ENCODE measurements around the gene HOGA1. TPM values are rescaled to one million over a fixed set of nuclear protein-coding genes. Genes with fewer than 3 reads are reported as not detected.

The HOGA1 gene
- total RNA-seq, 4 donors from 2014 or later, result 0.67 to 4.5 (median 0.93) TPM

GRCh38 chr10:97618733-97619132 is 34.5 kb downstream of the HOGA1 start:
- TF ChIP-seq, protein P1, sequence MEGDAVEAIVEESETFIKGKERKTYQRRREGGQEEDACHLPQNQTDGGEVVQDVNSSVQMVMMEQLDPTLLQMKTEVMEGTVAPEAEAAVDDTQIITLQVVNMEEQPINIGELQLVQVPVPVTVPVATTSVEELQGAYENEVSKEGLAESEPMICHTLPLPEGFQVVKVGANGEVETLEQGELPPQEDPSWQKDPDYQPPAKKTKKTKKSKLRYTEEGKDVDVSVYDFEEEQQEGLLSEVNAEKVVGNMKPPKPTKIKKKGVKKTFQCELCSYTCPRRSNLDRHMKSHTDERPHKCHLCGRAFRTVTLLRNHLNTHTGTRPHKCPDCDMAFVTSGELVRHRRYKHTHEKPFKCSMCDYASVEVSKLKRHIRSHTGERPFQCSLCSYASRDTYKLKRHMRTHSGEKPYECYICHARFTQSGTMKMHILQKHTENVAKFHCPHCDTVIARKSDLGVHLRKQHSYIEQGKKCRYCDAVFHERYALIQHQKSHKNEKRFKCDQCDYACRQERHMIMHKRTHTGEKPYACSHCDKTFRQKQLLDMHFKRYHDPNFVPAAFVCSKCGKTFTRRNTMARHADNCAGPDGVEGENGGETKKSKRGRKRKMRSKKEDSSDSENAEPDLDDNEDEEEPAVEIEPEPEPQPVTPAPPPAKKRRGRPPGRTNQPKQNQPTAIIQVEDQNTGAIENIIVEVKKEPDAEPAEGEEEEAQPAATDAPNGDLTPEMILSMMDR (IDR thresholded peaks at IDR 0.05), result no peak
- TF ChIP-seq POLR2A (IDR thresholded peaks at IDR 0.05), result no peak
- no peaks in the 10 kb centered on the region for H3K4me1 ChIP-seq
- no peak overlapping the region for H3K27ac ChIP-seq
- H3K36me3 ChIP-seq, result no peaks in the 10 kb centered on the region
- 94 to 96% methylated on average over 4 of the region's 4 CpGs for WGBS, 2 donors
- DNase-seq, result no peak
- H3K9me3 ChIP-seq, result no peaks in the 10 kb centered on the region
- intact Hi-C loops (cut with DNase I), result no loop called here
- H3K4me3 ChIP-seq (replicated peaks in 1 of 3), result no peak overlapping the region
- H3K27me3 ChIP-seq, result no peaks in the 10 kb centered on the region

- Histone ChIP-seq H3K4me1 (no peaks in the 10 kb centered on the region), H3K27me3 (no peaks in the 10 kb centered on the region), H3K9me3 (no peaks in the 10 kb centered on the region), H3K36me3 (no peaks in the 10 kb centered on the region), H3K27ac (no peak overlapping the region), H3K4me3 (replicated peaks in 1 of 3) (no peak overlapping the region)
- intact Hi-C loops (cut with DNase I), result no loop called here
- no peak for DNase-seq
- no peak for TF ChIP-seq POLR2A (IDR thresholded peaks at IDR 0.05)
- TF ChIP-seq, protein P1 (IDR thresholded peaks at IDR 0.05), result no peak
- WGBS, 2 donors, result 91 to 100% methylated on average over 1 of the region's 1 CpG
Measured at GRCh38 chr10:97623277-97623676, 39.1 kb downstream of the HOGA1 start.

GRCh38 chr10:97627731-97628130 is 43.5 kb downstream of the HOGA1 start:
- TF ChIP-seq, protein P1 (IDR thresholded peaks at IDR 0.05), result no peak
- TF ChIP-seq POLR2A (IDR thresholded peaks at IDR 0.05), result no peak
- intact Hi-C loops (cut with DNase I), result no loop called here
- Histone ChIP-seq H3K27me3 (no peaks in the 10 kb centered on the region), H3K4me1 (peaks cover 0 to 6% of the 10 kb centered on the region in 2 donors), H3K36me3 (no peaks in the 10 kb centered on the region), H3K4me3 (replicated peaks in 1 of 3) (no peak overlapping the region), H3K27ac (no peak overlapping the region), H3K9me3 (no peaks in the 10 kb centered on the region)
- 72 to 80% methylated on average over 4 of the region's 4 CpGs for WGBS, 2 donors
- DNase-seq, result no peak

DNA sequence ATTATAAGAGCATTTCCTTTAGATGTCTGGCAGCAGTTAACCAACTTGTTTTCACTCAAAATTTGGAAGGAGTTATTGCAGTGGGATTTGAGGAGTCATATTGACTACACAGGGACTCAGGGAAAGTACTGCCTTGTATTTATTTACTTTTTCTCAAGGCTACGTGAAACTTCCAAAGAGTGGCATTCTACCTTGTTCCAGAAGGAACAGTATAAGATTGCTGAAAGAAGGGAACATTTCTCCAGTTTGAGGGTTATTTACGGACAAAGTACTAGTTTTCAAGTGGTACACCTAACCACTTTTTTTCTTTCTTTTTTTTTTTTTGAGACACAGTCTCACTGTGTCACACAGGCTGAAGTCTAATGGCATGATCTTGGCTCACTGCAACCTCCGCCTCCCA is 44.0 kb downstream of the HOGA1 start:
- DNase-seq, result no peak
- H3K27ac ChIP-seq, result no peak overlapping the region
- no peaks in the 10 kb centered on the region for H3K9me3 ChIP-seq
- no peaks in the 10 kb centered on the region for H3K36me3 ChIP-seq
- intact Hi-C loops (cut with DNase I), result no loop called here
- H3K27me3 ChIP-seq, result no peaks in the 10 kb centered on the region
- TF ChIP-seq, protein P1 (IDR thresholded peaks at IDR 0.05), result no peak
- no peak for TF ChIP-seq POLR2A (IDR thresholded peaks at IDR 0.05)
- WGBS, 2 donors, result 91 to 93% methylated on average over 3 of the region's 3 CpGs
- no peak overlapping the region for H3K4me3 ChIP-seq (replicated peaks in 1 of 3)
- H3K4me1 ChIP-seq, result peaks cover 0 to 6% of the 10 kb centered on the region in 2 donors

GRCh38 chr10:97629289-97629688 is 45.1 kb downstream of the HOGA1 start:
- 94 to 97% methylated on average over 5 of the region's 5 CpGs for WGBS, 2 donors
- no peak for DNase-seq

More at GRCh38 chr10:97629289-97629688, 45.1 kb downstream of the HOGA1 start:
- peaks cover 0 to 6% of the 10 kb centered on the region in 2 donors for H3K4me1 ChIP-seq
- intact Hi-C loops (cut with DNase I), result no loop called here
- H3K27ac ChIP-seq, result no peak overlapping the region
- no peaks in the 10 kb centered on the region for H3K36me3 ChIP-seq
- TF ChIP-seq, protein P1 (IDR thresholded peaks at IDR 0.05), result no peak
- TF ChIP-seq POLR2A (IDR thresholded peaks at IDR 0.05), result no peak
- H3K4me3 ChIP-seq (replicated peaks in 1 of 3), result no peak overlapping the region
- H3K27me3 ChIP-seq, result no peaks in the 10 kb centered on the region
- H3K9me3 ChIP-seq, result no peaks in the 10 kb centered on the region
